CD4-positive, CD25-positive, alpha-beta regulatory T cell (primary cell): ENCODE results near the gene RETREG1. TPM values are rescaled to one million over a fixed set of nuclear protein-coding genes. Genes with fewer than 3 reads are reported as not detected.

ENCODE experiments used
- ATAC-seq, 2 donors: fragments of 150-1000 bp; cut with Tn5 transposase; one replicate each; pipeline ENCODE4 v1.10.0; 2021; ENCODE audit warnings: low read depth in 2 of 2, moderate number of reproducible peaks in 2 of 2, moderate library complexity in 1 of 2
- DNase-seq, 3 donors: peaks; one replicate each; pipeline versions ENCODE4 v3.0.0 to v3.0.0-alpha.2; 2012 to 2022; ENCODE audit warnings: mixed read lengths in 1 of 3
- H3K27ac ChIP-seq: one replicate; pipeline ENCODE4 v1.7.0; 2013; ENCODE audit warnings: mild to moderate bottlenecking, low read length; ENCODE audit not compliant: insufficient read depth, poor library complexity, severe bottlenecking
- H3K27me3 ChIP-seq: one replicate; pipeline ENCODE4 v1.7.0; 2013; ENCODE audit warnings: low read length; ENCODE audit not compliant: control insufficient read depth, insufficient read depth
- H3K36me3 ChIP-seq: one replicate; pipeline ENCODE4 v1.7.0; 2013; ENCODE audit warnings: mild to moderate bottlenecking, low read length, moderate library complexity; ENCODE audit not compliant: control insufficient read depth, insufficient read depth
- H3K4me1 ChIP-seq: 2 replicates; pipeline ENCODE4 v1.7.0; 2013; ENCODE audit warnings: mild to moderate bottlenecking, low read length; ENCODE audit not compliant: insufficient read depth, control insufficient read depth, poor library complexity, severe bottlenecking
- H3K4me3 ChIP-seq: one replicate; pipeline ENCODE4 v1.7.0; 2013; ENCODE audit warnings: low read depth, mild to moderate bottlenecking, low read length, moderate library complexity
- H3K9me3 ChIP-seq, 2 experiments: 1 replicate in 1 of 2; 2 replicates in 1 of 2; pipeline ENCODE4 v1.7.0; 2013; ENCODE audit warnings: low read length in 2 of 2, mild to moderate bottlenecking in 1 of 2, moderate library complexity in 1 of 2; ENCODE audit not compliant: control insufficient read depth in 2 of 2
- H3K27ac Mint-ChIP-seq, 3 donors: one replicate each; pipeline ENCODE4 v1.8.0; 2020 to 2022; ENCODE audit warnings: mild to moderate bottlenecking in 3 of 3, mixed read lengths in 3 of 3, moderate library complexity in 2 of 3
- H3K27me3 Mint-ChIP-seq: one replicate; pipeline ENCODE4 v1.8.0; 2022; ENCODE audit warnings: mild to moderate bottlenecking, mixed read lengths
- H3K36me3 Mint-ChIP-seq: one replicate; pipeline ENCODE4 v1.8.0; 2020; ENCODE audit warnings: mixed read lengths
- H3K4me1 Mint-ChIP-seq, 4 donors: one replicate each; pipeline ENCODE4 v1.8.0; 2020 to 2022; ENCODE audit warnings: mixed read lengths in 4 of 4, mild to moderate bottlenecking in 1 of 4
- H3K4me3 Mint-ChIP-seq, 4 donors: one replicate each; pipeline ENCODE4 v1.8.0; 2020 to 2022; ENCODE audit warnings: mild to moderate bottlenecking in 4 of 4, mixed read lengths in 4 of 4, moderate library complexity in 3 of 4
- H3K9me3 Mint-ChIP-seq, 7 donors: one replicate each; pipeline ENCODE4 v1.8.0; 2020 to 2022; ENCODE audit warnings: mixed read lengths in 7 of 7, mild to moderate bottlenecking in 3 of 7, moderate library complexity in 2 of 7
- polyA plus RNA-seq, 4 donors: library from polyadenylated mRNA; unstranded; fragments of 300-500 nt; fragmentation: Illumina TruSeq; gene quantifications; one replicate each; pipeline ENCODE4 v1.2.3, GENCODE V29; 2021
- total RNA-seq: library from RNA; stranded (reverse); gene quantifications from one replicate; pipeline ENCODE4 v1.2.3, GENCODE V29; 2022

Gene RETREG1
- total and polyA plus RNA-seq, 5 donors from 2014 or later, result 31.0 to 123 (median 64.3) TPM

GRCh38 chr5:16570121-16570815 lies 46.5 kb downstream of the RETREG1 start:
- H3K4me1 Mint-ChIP-seq, result peaks cover 11 to 47% (median 30%) of the 10 kb centered on the region in 4 donors
- H3K36me3 Mint-ChIP-seq, result peaks cover 43% of the 10 kb centered on the region
- peak overlapping the region in 1 of 3 donors; percentile 27 for H3K27ac Mint-ChIP-seq
- Histone ChIP-seq H3K4me1 (no peaks in the 10 kb centered on the region), H3K9me3 (no peaks in the 10 kb centered on the region), H3K27me3 (no peaks in the 10 kb centered on the region), H3K36me3 (peaks cover 9% of the 10 kb centered on the region), H3K27ac (no peak overlapping the region), H3K4me3 (no peak overlapping the region)
- H3K4me3 Mint-ChIP-seq, result no peak overlapping the region
- peaks cover 0 to 2% (median 0%) of the 10 kb centered on the region in 7 donors for H3K9me3 Mint-ChIP-seq
- no peak for ATAC-seq
- no peak for DNase-seq
- H3K27me3 Mint-ChIP-seq, result no peaks in the 10 kb centered on the region

- Mint-ChIP-seq H3K9me3 (peaks cover 0 to 2% (median 0%) of the 10 kb centered on the region in 7 donors), H3K36me3 (peaks cover 54% of the 10 kb centered on the region)
These were observed 47.8 kb downstream of the RETREG1 start for GRCh38 chr5:16568875-16569580.

DNA sequence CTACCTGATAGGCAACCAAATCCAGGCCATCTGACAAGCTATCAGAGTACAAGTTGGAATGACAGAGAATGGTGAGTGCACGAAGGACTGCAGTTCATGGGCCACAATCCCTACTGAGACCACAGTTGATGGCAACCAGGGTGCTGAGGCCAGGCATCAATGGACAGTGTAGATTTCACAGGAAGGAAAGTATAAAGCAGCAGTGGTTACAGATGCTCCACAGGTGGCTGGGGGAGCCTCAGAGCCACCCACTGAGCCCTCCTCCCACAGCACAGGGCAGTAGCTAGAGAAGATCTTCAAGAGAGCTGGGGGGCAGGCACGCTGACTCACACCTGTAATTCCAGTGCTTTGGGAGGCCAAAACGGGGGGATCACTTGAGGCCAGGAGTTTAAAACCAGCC lies 49.4 kb downstream of the RETREG1 start:
- Histone ChIP-seq H3K9me3 (no peaks in the 10 kb centered on the region), H3K27me3 (no peaks in the 10 kb centered on the region), H3K4me3 (no peak overlapping the region), H3K4me1 (no peaks in the 10 kb centered on the region), H3K36me3 (peaks cover 12% of the 10 kb centered on the region), H3K27ac (no peak overlapping the region)
- no peaks in the 10 kb centered on the region for H3K27me3 Mint-ChIP-seq
- H3K9me3 Mint-ChIP-seq, result peaks cover 0 to 2% (median 0%) of the 10 kb centered on the region in 7 donors
- DNase-seq (no peak), ATAC-seq (no peak)
- H3K4me3 Mint-ChIP-seq, result no peak overlapping the region
- H3K27ac Mint-ChIP-seq, result peak overlapping the region in 1 of 3 donors; percentile 25
- peaks cover 59% of the 10 kb centered on the region for H3K36me3 Mint-ChIP-seq
- H3K4me1 Mint-ChIP-seq, result peaks cover 16 to 43% (median 26%) of the 10 kb centered on the region in 4 donors

More at GRCh38 chr5:16568875-16569580, 47.8 kb downstream of the RETREG1 start:
- Mint-ChIP-seq H3K27ac (peak overlapping the region in 1 of 3 donors; percentile 27), H3K4me3 (no peak overlapping the region), H3K4me1 (peaks cover 14 to 43% (median 29%) of the 10 kb centered on the region in 4 donors), H3K27me3 (no peaks in the 10 kb centered on the region)
- H3K36me3 ChIP-seq, result peaks cover 12% of the 10 kb centered on the region
- H3K9me3 ChIP-seq, result no peaks in the 10 kb centered on the region
- no peak overlapping the region for H3K4me3 ChIP-seq
- no peaks in the 10 kb centered on the region for H3K4me1 ChIP-seq
- H3K27ac ChIP-seq, result no peak overlapping the region
- DNase-seq (no peak), ATAC-seq (no peak)
- H3K27me3 ChIP-seq, result no peaks in the 10 kb centered on the region

DNA sequence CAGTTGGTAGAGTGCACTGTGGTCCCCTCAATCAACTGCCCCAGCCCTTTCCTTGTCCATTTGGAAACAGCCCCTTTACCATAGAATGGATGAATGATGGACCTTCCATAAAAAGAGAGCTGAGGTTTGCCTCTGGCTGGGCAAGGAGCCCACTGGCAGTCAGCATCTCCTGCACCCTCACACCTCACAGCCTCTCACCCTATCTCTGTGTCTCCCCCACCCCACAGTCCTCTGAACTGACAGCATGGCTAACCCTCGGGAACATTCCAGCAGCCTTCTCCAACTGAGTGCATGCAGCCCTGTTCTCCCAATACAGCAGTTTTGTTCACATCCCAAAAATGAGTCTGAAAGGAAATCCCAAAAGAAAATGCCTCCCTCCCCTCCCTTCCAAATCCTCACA lies 51.7 kb downstream of the RETREG1 start:
- Mint-ChIP-seq H3K4me3 (no peak overlapping the region), H3K9me3 (peaks cover 0 to 2% (median 0%) of the 10 kb centered on the region in 7 donors), H3K27me3 (no peaks in the 10 kb centered on the region), H3K36me3 (peaks cover 59% of the 10 kb centered on the region), H3K27ac (peak overlapping the region in 1 of 3 donors; percentile 13), H3K4me1 (peaks cover 16 to 45% (median 26%) of the 10 kb centered on the region in 4 donors)
- DNase-seq (no peak), ATAC-seq (no peak)
- H3K4me1 ChIP-seq, result no peaks in the 10 kb centered on the region
- no peaks in the 10 kb centered on the region for H3K27me3 ChIP-seq
- no peak overlapping the region for H3K27ac ChIP-seq
- H3K9me3 ChIP-seq, result no peaks in the 10 kb centered on the region
- H3K4me3 ChIP-seq, result no peak overlapping the region
- H3K36me3 ChIP-seq, result peaks cover 14% of the 10 kb centered on the region

- H3K4me3 Mint-ChIP-seq, result no peak overlapping the region
- DNase-seq (no peak), ATAC-seq (no peak)
- H3K27me3 Mint-ChIP-seq, result no peaks in the 10 kb centered on the region
- peak overlapping the region in 2 of 3 donors; percentile 10 to 13 for H3K27ac Mint-ChIP-seq
- no peak overlapping the region for H3K4me3 ChIP-seq
- no peaks in the 10 kb centered on the region for H3K9me3 ChIP-seq
- H3K27me3 ChIP-seq, result no peaks in the 10 kb centered on the region
- H3K36me3 Mint-ChIP-seq, result peaks cover 54% of the 10 kb centered on the region
- H3K4me1 ChIP-seq, result no peaks in the 10 kb centered on the region
- H3K4me1 Mint-ChIP-seq, result peaks cover 16 to 42% (median 26%) of the 10 kb centered on the region in 4 donors
- no peak overlapping the region for H3K27ac ChIP-seq
- H3K9me3 Mint-ChIP-seq, result peaks cover 0 to 2% (median 0%) of the 10 kb centered on the region in 7 donors
- peaks cover 12% of the 10 kb centered on the region for H3K36me3 ChIP-seq
These were observed 52.4 kb downstream of the RETREG1 start for GRCh38 chr5:16564248-16564867.

DNA sequence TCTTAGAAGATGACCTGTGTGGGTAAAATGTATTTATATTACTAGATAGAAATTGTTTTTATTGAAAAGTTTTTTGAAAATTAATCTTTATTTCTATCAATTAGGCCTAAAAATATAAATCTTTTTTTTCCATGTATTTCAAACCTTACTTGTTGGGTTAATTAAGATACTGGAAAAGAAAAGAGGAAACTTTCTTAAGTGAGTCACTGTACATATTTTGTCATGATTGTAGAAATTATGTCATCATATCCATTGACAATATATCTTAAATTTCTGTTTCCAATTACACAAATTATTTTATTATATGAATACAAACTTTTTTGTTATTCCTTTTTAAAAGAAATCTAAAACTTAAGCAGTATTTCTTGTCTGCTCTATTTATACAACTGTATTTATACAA lies 53.1 kb downstream of the RETREG1 start:
- peaks cover 10% of the 10 kb centered on the region for H3K36me3 ChIP-seq
- Mint-ChIP-seq H3K9me3 (peaks cover 0 to 2% (median 0%) of the 10 kb centered on the region in 7 donors), H3K27ac (no peak overlapping the region), H3K4me1 (peaks cover 16 to 42% (median 26%) of the 10 kb centered on the region in 4 donors), H3K4me3 (no peak overlapping the region), H3K36me3 (peaks cover 51% of the 10 kb centered on the region), H3K27me3 (no peaks in the 10 kb centered on the region)
- DNase-seq (no peak), ATAC-seq (no peak)
- no peaks in the 10 kb centered on the region for H3K27me3 ChIP-seq
- H3K4me3 ChIP-seq, result no peak overlapping the region
- no peaks in the 10 kb centered on the region for H3K4me1 ChIP-seq
- no peak overlapping the region for H3K27ac ChIP-seq
- H3K9me3 ChIP-seq, result no peaks in the 10 kb centered on the region

- ATAC-seq, result no peak
- H3K27ac Mint-ChIP-seq, result no peak overlapping the region
These were observed 55.1 kb downstream of the RETREG1 start for GRCh38 chr5:16561660-16562059.

More at GRCh38 chr5:16561660-16562059, 55.1 kb downstream of the RETREG1 start:
- Histone ChIP-seq H3K9me3 (no peaks in the 10 kb centered on the region), H3K36me3 (peaks cover 10% of the 10 kb centered on the region), H3K4me3 (no peak overlapping the region), H3K27me3 (no peaks in the 10 kb centered on the region), H3K27ac (no peak overlapping the region), H3K4me1 (no peaks in the 10 kb centered on the region)
- Mint-ChIP-seq H3K36me3 (peaks cover 43% of the 10 kb centered on the region), H3K4me1 (peaks cover 14 to 34% (median 18%) of the 10 kb centered on the region in 4 donors), H3K27me3 (no peaks in the 10 kb centered on the region), H3K9me3 (peaks cover 0 to 2% (median 0%) of the 10 kb centered on the region in 7 donors), H3K4me3 (no peak overlapping the region)
- DNase-seq, result no peak
